B cell (primary cell): ENCODE data around the gene BORCS8. TPM values are rescaled to one million over a fixed set of nuclear protein-coding genes. Genes with fewer than 3 reads are reported as not detected.

Source experiments
- ATAC-seq: fragments of 200-7000 bp; cut with Tn5 transposase; one replicate; pipeline ENCODE4 v1.10.0; 2021; ENCODE audit warnings: low read depth, mild to moderate bottlenecking, moderate number of reproducible peaks, moderate library complexity
- CTCF ChIA-PET: fragments of 350-600 bp; sonication (Branson Sonifier 250); formaldehyde crosslinking; loops from one replicate; lab custom pipeline; 2021; ENCODE audit warnings: antibody characterized with exemption, inconsistent platforms; lab: Charles Lee
- POLR2A ChIA-PET: fragments of 350-600 bp; sonication (Branson Sonifier 250); formaldehyde crosslinking; loops from one replicate; lab custom pipeline; 2021; ENCODE audit warnings: antibody characterized with exemption; lab: Charles Lee
- DNase-seq: peaks from one replicate; pipeline ENCODE4 v3.0.0; 2013
- H2AFZ ChIP-seq: 2 replicates; pipeline ENCODE4 v1.6.1; 2012; ENCODE audit warnings: mild to moderate bottlenecking, low read depth, low read length; ENCODE audit not compliant: insufficient read depth, poor library complexity, severe bottlenecking
- H3K27ac ChIP-seq, 2 donors: 1 replicate in 1 of 2; 2 replicates in 1 of 2; pipeline ENCODE4 v1.5.1; 2012 to 2013; ENCODE audit warnings: low read length in 2 of 2, mild to moderate bottlenecking in 2 of 2, moderate library complexity in 1 of 2
- H3K27me3 ChIP-seq, 4 experiments: fragments of 200-600 bp in 1 of 4; sonication (generic) in 1 of 4; replicated peaks in 1 of 4; 1 replicate in 2 of 4; 2 replicates in 2 of 4; pipeline versions ENCODE4 v1.6.1 to v1.7.0; 2013 to 2016; ENCODE audit warnings: low read length in 3 of 4, mild to moderate bottlenecking in 2 of 4, mixed read lengths in 1 of 4, moderate library complexity in 1 of 4; ENCODE audit not compliant: insufficient read depth in 4 of 4, control insufficient read depth in 3 of 4; ENCODE audit errors: control extremely low read depth in 1 of 4
- H3K36me3 ChIP-seq, 2 experiments: replicated peaks in 1 of 2; 1 replicate in 1 of 2; 2 replicates in 1 of 2; pipeline versions ENCODE4 v1.6.1 to v1.7.1; 2013; ENCODE audit warnings: low read length in 1 of 2; ENCODE audit not compliant: insufficient read depth in 2 of 2, control insufficient read depth in 1 of 2; ENCODE audit errors: control extremely low read depth in 1 of 2, extremely low read depth in 1 of 2
- H3K4me1 ChIP-seq, 2 donors: fragments of 200-600 bp in 1 of 2; sonication (generic) in 1 of 2; 1 replicate in 1 of 2; 2 replicates in 1 of 2; pipeline versions ENCODE4 v1.5.1 to v1.6.1; 2013 to 2017; ENCODE audit warnings: low read length in 2 of 2; ENCODE audit not compliant: control insufficient read depth in 2 of 2, insufficient read depth in 2 of 2
- H3K4me2 ChIP-seq: replicated peaks from 2 replicates; pipeline ENCODE3; 2012; ENCODE audit warnings: mild to moderate bottlenecking, low read depth, low read length; ENCODE audit not compliant: poor library complexity, severe bottlenecking
- H3K4me3 ChIP-seq, 5 experiments: fragments of 200-600 bp in 1 of 5; sonication (generic) in 1 of 5; 1 replicate in 3 of 5; 2 replicates in 2 of 5; pipeline versions ENCODE4 v1.5.1 to v1.7.0; 2011 to 2016; ENCODE audit warnings: low read length in 4 of 5, mild to moderate bottlenecking in 4 of 5, low read depth in 2 of 5, control low read depth in 1 of 5, moderate library complexity in 1 of 5; ENCODE audit not compliant: insufficient read depth in 1 of 5; ENCODE audit errors: control extremely low read depth in 1 of 5, extremely low read depth in 1 of 5
- H3K79me2 ChIP-seq: fragments of 200-600 bp; sonication (generic); one replicate; pipeline ENCODE4 v1.6.0; 2016; ENCODE audit warnings: low read length; ENCODE audit not compliant: control insufficient read depth, insufficient read depth
- H3K9ac ChIP-seq: fragments of 200-600 bp; sonication (generic); 2 replicates; pipeline ENCODE4 v1.6.1; 2017; ENCODE audit warnings: mild to moderate bottlenecking, low read length, moderate library complexity
- H3K9me3 ChIP-seq, 3 donors: one replicate each; pipeline versions ENCODE4 v1.6.1 to v1.7.1; 2013; ENCODE audit warnings: low read length in 2 of 3; ENCODE audit not compliant: control insufficient read depth in 2 of 3, insufficient read depth in 1 of 3; ENCODE audit errors: control extremely low read depth in 1 of 3
- H4K20me1 ChIP-seq: 2 replicates; pipeline ENCODE4 v1.6.0; 2012; ENCODE audit warnings: mild to moderate bottlenecking, low read length; ENCODE audit not compliant: insufficient read depth, control insufficient read depth, poor library complexity, severe bottlenecking
- H3K27ac Mint-ChIP-seq: one replicate; pipeline ENCODE4 v1.8.0; 2021; ENCODE audit warnings: mixed read lengths
- H3K27me3 Mint-ChIP-seq: one replicate; pipeline ENCODE4 v1.8.0; 2021; ENCODE audit warnings: mixed read lengths
- H3K4me1 Mint-ChIP-seq: one replicate; pipeline ENCODE4 v1.8.0; 2021; ENCODE audit warnings: mixed read lengths
- H3K4me3 Mint-ChIP-seq: one replicate; pipeline ENCODE4 v1.8.0; 2021; ENCODE audit warnings: mixed read lengths
- H3K9me3 Mint-ChIP-seq: one replicate; pipeline ENCODE4 v1.8.0; 2022; ENCODE audit warnings: mixed read lengths; ENCODE audit not compliant: insufficient read depth
- EZH2 ChIP-seq: IDR thresholded peaks from 2 replicates; pipeline ENCODE4 v1.6.1; 2012; ENCODE audit warnings: borderline replicate concordance, low read depth, mild to moderate bottlenecking, moderate library complexity, low read length; ENCODE audit not compliant: insufficient read depth, poor library complexity, severe bottlenecking
- WGBS: methylation state at CpG from one replicate; pipeline ENCODE4 v1.1.5; 2013; ENCODE audit warnings: missing lambda C conversion rate; ENCODE audit not compliant: insufficient coverage; 5-methylcytosine and 5-hydroxymethylcytosine counted together
- intact Hi-C: fragments of 100-400 bp; cut with micrococcal nuclease; formaldehyde crosslinking; loops from one replicate; pipeline ENCODE4 v1.10.0; 2022
- polyA plus RNA-seq: library from polyadenylated mRNA; depleted of rRNA; stranded (reverse); fragments of >200 nt; gene quantifications from 2 replicates; pipeline ENCODE4 v1.2.3, GENCODE V29; 2012
- total RNA-seq, 2 donors: library from RNA; stranded (reverse); fragments of 120-200 nt in 1 of 2; gene quantifications; 1 replicate in 1 of 2; 2 replicates in 1 of 2; pipeline versions ENCODE4 v1.2.3 to v1.2.4, GENCODE V29; 2013 to 2022
- TF ChIP-seq, protein P1 (sequence below): fragments of 200-600 bp; IDR thresholded peaks from one replicate; pipeline ENCODE4 v1.8.0; 2022; ENCODE audit warnings: antibody characterized with exemption, mild to moderate bottlenecking

The BORCS8 gene
- total and polyA plus RNA-seq, 2 donors (not counting 1 experiment from before 2014, with no cell fraction given): 37.6 to 63.1 TPM

DNA sequence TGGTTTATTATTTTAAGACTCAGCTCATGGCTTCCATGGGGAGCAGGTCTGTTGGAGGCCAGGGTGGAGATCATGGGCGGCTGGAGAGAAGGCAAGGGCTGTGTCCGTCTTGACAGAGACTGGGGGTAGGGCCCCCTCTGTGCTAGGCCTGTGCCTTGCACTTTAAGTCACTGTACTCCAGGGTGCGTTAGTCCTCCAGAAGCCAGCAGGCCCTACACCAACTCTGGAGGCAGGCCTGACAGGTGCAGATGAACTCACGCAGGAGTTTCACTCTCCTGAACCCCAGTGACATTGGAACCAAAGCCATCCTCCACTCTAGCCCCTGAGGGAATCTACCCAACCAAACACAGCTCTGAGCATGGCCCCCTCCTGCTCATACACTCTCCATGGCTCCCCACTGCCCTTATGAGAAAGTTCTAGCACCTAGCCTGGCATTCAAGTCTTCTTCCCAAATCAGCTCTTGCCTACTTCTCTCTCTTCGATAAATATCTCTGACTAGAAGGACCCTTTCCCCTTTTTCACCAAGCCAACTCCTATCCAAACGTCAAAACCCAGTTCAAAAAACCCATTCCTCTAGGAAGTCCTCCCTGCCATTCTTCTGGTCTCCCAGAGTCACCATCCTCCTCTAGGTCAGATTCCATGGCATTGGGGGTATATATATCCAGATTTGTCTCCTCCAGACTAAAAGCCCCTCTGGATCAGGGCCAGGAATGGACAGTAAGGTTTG is 37.0 kb downstream of the BORCS8 start:
- H3K9me3 Mint-ChIP-seq: peaks cover 3% of the 10 kb centered on the region
- peaks cover 30 to 56% of the 10 kb centered on the region in 2 donors for H3K4me1 ChIP-seq
- H3K4me3 Mint-ChIP-seq: peak overlapping the region; percentile 16
- ChIA-PET POLR2A (no interaction called here), CTCF (interaction anchor here (1.7 to 5.1 kb wide), 3 partner anchors 8 to 19 kb away, joined by 5 to 63 read pairs (median 26); partner anchors contain the start of gene MEF2B)
- TF ChIP-seq, protein P1, sequence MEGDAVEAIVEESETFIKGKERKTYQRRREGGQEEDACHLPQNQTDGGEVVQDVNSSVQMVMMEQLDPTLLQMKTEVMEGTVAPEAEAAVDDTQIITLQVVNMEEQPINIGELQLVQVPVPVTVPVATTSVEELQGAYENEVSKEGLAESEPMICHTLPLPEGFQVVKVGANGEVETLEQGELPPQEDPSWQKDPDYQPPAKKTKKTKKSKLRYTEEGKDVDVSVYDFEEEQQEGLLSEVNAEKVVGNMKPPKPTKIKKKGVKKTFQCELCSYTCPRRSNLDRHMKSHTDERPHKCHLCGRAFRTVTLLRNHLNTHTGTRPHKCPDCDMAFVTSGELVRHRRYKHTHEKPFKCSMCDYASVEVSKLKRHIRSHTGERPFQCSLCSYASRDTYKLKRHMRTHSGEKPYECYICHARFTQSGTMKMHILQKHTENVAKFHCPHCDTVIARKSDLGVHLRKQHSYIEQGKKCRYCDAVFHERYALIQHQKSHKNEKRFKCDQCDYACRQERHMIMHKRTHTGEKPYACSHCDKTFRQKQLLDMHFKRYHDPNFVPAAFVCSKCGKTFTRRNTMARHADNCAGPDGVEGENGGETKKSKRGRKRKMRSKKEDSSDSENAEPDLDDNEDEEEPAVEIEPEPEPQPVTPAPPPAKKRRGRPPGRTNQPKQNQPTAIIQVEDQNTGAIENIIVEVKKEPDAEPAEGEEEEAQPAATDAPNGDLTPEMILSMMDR: no peak
- TF ChIP-seq EZH2: no peak
- H4K20me1 ChIP-seq: no peaks in the 10 kb centered on the region
- peaks cover 0 to 6% (median 6%) of the 10 kb centered on the region in 3 donors for H3K9me3 ChIP-seq
- peak overlapping the region; percentile 52 for H3K4me2 ChIP-seq
- 74% methylated on average over 6 of the region's 6 CpGs for WGBS
- no peaks in the 10 kb centered on the region for H3K36me3 ChIP-seq
- DNase-seq: no peak
- ATAC-seq: no peak
- no peak overlapping the region for H2AFZ ChIP-seq
- intact Hi-C loops: no loop called here
- H3K79me2 ChIP-seq: no peaks in the 10 kb centered on the region
- peak overlapping the region in 1 of 5 experiments; percentile 10 for H3K4me3 ChIP-seq
- peak overlapping the region; percentile 50 for H3K27ac Mint-ChIP-seq
- peak overlapping the region; percentile 3 for H3K9ac ChIP-seq
- H3K4me1 Mint-ChIP-seq: peaks cover 60% of the 10 kb centered on the region
- no peaks in the 10 kb centered on the region for H3K27me3 Mint-ChIP-seq
- no peaks in the 10 kb centered on the region for H3K27me3 ChIP-seq
- H3K27ac ChIP-seq: no peak overlapping the region
